ENCODE results near the gene ME3. TPM values are rescaled to one million over a fixed set of nuclear protein-coding genes. Genes with fewer than 3 reads are reported as not detected.

The ME3 gene
- total and polyA plus RNA-seq, 4 donors, result 7.4 to 38.7 (median 21.2) TPM

DNA sequence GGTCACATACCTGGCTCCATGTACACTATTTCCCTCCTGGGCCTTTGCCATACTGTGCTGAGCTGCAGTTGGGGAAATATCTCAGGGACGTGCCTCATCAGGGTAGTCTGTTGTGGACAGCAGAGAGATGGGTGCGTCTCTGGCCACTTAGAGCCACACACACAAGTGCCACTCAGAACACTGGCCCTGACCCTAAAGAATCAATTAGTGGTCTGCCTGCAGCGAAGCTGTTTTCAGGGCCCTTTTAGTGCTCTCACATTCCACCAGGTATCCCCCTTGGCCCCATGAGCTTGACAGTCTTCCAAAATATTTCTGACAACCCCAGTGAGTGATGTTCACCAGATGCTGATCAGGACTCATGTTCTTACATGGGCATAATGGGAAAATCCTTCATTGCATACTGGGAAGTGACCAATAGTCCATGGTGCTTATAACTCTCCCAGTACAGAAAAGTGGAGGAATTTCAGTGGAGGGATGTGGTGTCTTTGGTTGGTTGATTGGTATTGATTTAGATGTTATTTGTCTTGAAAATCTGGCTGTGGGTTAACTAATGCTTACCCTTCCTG is 66.1 kb downstream of the ME3 start:
- ATAC-seq (ENCODE audit: insufficient read depth, low FRiP score), result no peak
- no peak for DNase-seq
- Histone ChIP-seq H3K9ac (ENCODE audit: insufficient read depth in 1 of 2, low read length in 2 of 2) (no peak overlapping the region), H3K9me3 (ENCODE audit: control insufficient read depth in 4 of 4, insufficient read depth in 3 of 4, low read length in 3 of 4) (no peaks in the 10 kb centered on the region), H3K27me3 (ENCODE audit: control insufficient read depth in 3 of 3, insufficient read depth in 3 of 3, low read length in 2 of 3) (no peaks in the 10 kb centered on the region), H3K27ac (ENCODE audit: low read depth in 1 of 2, low read length in 1 of 2) (no peak overlapping the region), H3K4me1 (ENCODE audit: control insufficient read depth in 5 of 5, insufficient read depth in 5 of 5, low read length in 5 of 5) (peaks cover 0 to 9% (median 5%) of the 10 kb centered on the region in 5 donors), H3K4me3 (no peak overlapping the region), H3K36me3 (ENCODE audit: control insufficient read depth in 4 of 4, insufficient read depth in 4 of 4, low read length in 4 of 4) (no peaks in the 10 kb centered on the region)
- TF ChIP-seq, protein P1, sequence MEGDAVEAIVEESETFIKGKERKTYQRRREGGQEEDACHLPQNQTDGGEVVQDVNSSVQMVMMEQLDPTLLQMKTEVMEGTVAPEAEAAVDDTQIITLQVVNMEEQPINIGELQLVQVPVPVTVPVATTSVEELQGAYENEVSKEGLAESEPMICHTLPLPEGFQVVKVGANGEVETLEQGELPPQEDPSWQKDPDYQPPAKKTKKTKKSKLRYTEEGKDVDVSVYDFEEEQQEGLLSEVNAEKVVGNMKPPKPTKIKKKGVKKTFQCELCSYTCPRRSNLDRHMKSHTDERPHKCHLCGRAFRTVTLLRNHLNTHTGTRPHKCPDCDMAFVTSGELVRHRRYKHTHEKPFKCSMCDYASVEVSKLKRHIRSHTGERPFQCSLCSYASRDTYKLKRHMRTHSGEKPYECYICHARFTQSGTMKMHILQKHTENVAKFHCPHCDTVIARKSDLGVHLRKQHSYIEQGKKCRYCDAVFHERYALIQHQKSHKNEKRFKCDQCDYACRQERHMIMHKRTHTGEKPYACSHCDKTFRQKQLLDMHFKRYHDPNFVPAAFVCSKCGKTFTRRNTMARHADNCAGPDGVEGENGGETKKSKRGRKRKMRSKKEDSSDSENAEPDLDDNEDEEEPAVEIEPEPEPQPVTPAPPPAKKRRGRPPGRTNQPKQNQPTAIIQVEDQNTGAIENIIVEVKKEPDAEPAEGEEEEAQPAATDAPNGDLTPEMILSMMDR (IDR thresholded peaks at IDR 0.05; ENCODE audit: control extremely low read depth, extremely low read depth), result no peak
- WGBS, 2 donors, result 88 to 89% methylated on average over 3 of the region's 3 CpGs

DNA sequence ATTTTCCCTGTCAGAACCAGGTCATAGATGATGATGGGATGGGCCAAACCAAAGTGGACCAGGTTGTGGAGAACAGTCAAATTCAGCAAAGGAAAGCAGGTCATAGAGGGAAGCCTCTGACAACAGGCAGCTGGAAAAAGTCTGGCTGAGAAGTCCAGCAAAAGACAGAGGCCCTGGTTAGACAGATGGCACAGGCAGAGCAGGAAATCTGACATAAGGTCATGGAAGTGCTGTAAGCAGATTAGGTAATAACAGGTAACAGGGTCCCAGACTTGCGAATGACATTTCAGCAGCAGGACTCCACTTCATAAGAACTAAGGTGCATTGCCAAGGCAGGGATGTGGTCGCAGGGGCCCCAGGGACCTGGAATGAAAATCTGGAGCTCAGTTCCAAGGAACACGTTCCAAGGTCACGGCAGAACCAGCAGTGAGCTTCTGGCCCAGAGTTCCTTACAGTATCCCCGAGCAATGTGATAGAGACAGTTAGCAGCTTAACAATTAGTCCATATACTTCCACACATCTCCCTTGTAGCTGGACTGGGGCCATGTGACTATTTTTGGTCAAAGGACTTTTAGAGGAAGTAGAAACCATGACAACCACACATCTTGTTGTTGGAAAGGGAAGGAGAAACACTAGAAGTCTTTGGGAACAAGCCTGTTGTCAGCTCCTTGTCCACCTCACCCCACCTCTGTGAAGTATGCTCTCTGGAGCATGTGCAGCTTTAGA is 75.4 kb downstream of the ME3 start:
- Histone ChIP-seq H3K27ac (ENCODE audit: low read depth in 1 of 2, low read length in 1 of 2) (no peak overlapping the region), H3K9ac (ENCODE audit: insufficient read depth in 1 of 2, low read length in 2 of 2) (peak overlapping the region in 1 of 2 donors; percentile 25), H3K4me3 (no peak overlapping the region), H3K27me3 (ENCODE audit: control insufficient read depth in 3 of 3, insufficient read depth in 3 of 3, low read length in 2 of 3) (no peaks in the 10 kb centered on the region), H3K9me3 (ENCODE audit: control insufficient read depth in 4 of 4, insufficient read depth in 3 of 4, low read length in 3 of 4) (no peaks in the 10 kb centered on the region), H3K36me3 (ENCODE audit: control insufficient read depth in 4 of 4, insufficient read depth in 4 of 4, low read length in 4 of 4) (no peaks in the 10 kb centered on the region), H3K4me1 (ENCODE audit: control insufficient read depth in 5 of 5, insufficient read depth in 5 of 5, low read length in 5 of 5) (peaks cover 5 to 24% (median 18%) of the 10 kb centered on the region in 5 donors)
- 68 to 75% methylated on average over 5 of the region's 5 CpGs for WGBS, 2 donors
- DNase-seq, result peak; percentile 30 to 79 (median 73)
- TF ChIP-seq, protein P1 (IDR thresholded peaks at IDR 0.05; ENCODE audit: control extremely low read depth, extremely low read depth), result no peak
- ATAC-seq (ENCODE audit: insufficient read depth, low FRiP score), result peak; percentile 16

DNA sequence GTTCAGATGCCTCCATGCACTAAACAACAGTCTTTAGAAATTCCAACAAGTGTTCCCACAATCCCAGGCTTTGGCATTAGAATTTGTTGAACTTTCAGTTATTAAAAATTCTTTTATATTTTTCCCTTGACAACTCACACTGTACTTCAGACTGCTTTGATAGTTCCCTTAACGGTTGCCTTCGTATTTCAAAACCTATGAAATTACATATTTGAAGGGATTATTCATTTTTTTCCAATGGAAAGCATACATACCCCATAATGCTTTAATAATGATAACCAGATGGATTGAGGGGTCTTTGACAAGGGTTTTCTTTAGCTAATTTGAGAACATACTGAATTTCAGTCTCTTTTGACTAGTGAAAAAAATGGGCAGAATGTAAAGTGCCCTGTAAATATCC is 76.5 kb downstream of the ME3 start:
- Histone ChIP-seq H3K27ac (ENCODE audit: low read depth in 1 of 2, low read length in 1 of 2) (no peak overlapping the region), H3K9me3 (ENCODE audit: control insufficient read depth in 4 of 4, insufficient read depth in 3 of 4, low read length in 3 of 4) (no peaks in the 10 kb centered on the region), H3K36me3 (ENCODE audit: control insufficient read depth in 4 of 4, insufficient read depth in 4 of 4, low read length in 4 of 4) (no peaks in the 10 kb centered on the region), H3K4me1 (ENCODE audit: control insufficient read depth in 5 of 5, insufficient read depth in 5 of 5, low read length in 5 of 5) (peaks cover 5 to 26% (median 18%) of the 10 kb centered on the region in 5 donors), H3K27me3 (ENCODE audit: control insufficient read depth in 3 of 3, insufficient read depth in 3 of 3, low read length in 2 of 3) (no peaks in the 10 kb centered on the region), H3K4me3 (no peak overlapping the region), H3K9ac (ENCODE audit: insufficient read depth in 1 of 2, low read length in 2 of 2) (no peak overlapping the region)
- DNase-seq (no peak), ATAC-seq (ENCODE audit: insufficient read depth, low FRiP score) (no peak)
- 87 to 88% methylated on average over 2 of the region's 2 CpGs for WGBS, 2 donors
- TF ChIP-seq, protein P1 (IDR thresholded peaks at IDR 0.05; ENCODE audit: control extremely low read depth, extremely low read depth), result no peak
